Nephron (organoid): ENCODE measurements around the gene RNF166.
A peak's percentile ranks its signal among the peaks of the same experiment; 100 is the strongest.
"Not testable (repeated sequence)": the region's sequence is repeated elsewhere in the genome, so short reads cannot be mapped to it uniquely, and the experiment has no call there.

ENCODE experiments used
- H3K27ac Mint-ChIP-seq, 3 experiments: 2 replicates each; pipeline ENCODE4 v1.8.0; 2020; ENCODE audit warnings: mixed read lengths in 3 of 3, mild to moderate bottlenecking in 2 of 3, moderate library complexity in 1 of 3
- H3K27me3 Mint-ChIP-seq: 2 replicates; pipeline ENCODE4 v1.8.0; 2021; ENCODE audit warnings: low read depth, mild to moderate bottlenecking, moderate library complexity, mixed read lengths
- H3K36me3 Mint-ChIP-seq: 2 replicates; pipeline ENCODE4 v1.8.0; 2020; ENCODE audit warnings: low read depth, mixed read lengths
- H3K4me1 Mint-ChIP-seq: 2 replicates; pipeline ENCODE4 v1.8.0; 2020; ENCODE audit warnings: mixed read lengths
- H3K4me3 Mint-ChIP-seq, 3 experiments: 2 replicates each; pipeline ENCODE4 v1.8.0; 2020; ENCODE audit warnings: mild to moderate bottlenecking in 3 of 3, mixed read lengths in 3 of 3, moderate library complexity in 2 of 3
- H3K9me3 Mint-ChIP-seq: 2 replicates; pipeline ENCODE4 v1.8.0; 2020; ENCODE audit warnings: mixed read lengths
- TF ChIP-seq, protein P1 (sequence below), 3 experiments: fragments of 200-600 bp; sonication (generic); IDR thresholded peaks; one replicate each; pipeline ENCODE4 v1.5.0; 2021; ENCODE audit warnings: antibody characterized with exemption in 3 of 3; ENCODE audit not compliant: unreplicated experiment in 3 of 3

The RNF166 gene

DNA sequence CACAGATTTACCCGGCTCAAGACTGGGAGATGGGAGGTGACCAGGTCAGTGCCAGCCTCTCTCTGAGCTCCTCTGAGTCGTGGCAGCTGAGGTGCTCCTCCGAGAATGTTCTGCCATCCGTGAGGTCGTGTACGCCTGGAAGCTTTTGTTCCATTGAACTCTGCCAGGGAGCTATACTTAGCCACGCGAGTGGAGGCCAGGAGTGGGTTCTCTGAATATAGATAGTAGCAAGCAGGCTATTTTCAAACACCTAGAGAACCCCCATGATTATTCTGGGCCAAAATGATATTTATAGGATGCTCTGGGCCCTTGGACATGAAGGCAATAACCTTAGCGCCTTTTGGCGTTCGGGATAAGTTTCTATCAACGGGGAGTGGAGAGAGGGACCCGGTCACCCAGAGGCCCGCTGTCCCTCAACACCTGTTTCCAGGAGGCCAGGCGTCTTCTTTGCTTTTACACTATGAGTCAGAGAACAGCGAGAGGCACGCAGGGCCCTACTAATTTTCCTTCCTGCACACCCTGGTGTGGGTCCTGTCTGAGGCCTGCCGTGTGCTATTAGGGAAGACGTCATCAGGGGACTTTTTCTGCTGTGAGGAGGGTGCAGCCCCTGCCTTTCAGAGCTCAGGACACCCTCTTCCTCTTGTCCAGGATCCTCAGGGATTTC lies 32.4 kb downstream of the RNF166 start:
- Mint-ChIP-seq H3K9me3 (no peaks in the 10 kb centered on the region), H3K27me3 (no peaks in the 10 kb centered on the region), H3K27ac (no peak overlapping the region), H3K4me3 (peak overlapping the region in 1 of 3 experiments; percentile 11), H3K36me3 (peaks cover under 1% of the 10 kb centered on the region), H3K4me1 (peaks cover 13% of the 10 kb centered on the region)
- TF ChIP-seq, protein P1, sequence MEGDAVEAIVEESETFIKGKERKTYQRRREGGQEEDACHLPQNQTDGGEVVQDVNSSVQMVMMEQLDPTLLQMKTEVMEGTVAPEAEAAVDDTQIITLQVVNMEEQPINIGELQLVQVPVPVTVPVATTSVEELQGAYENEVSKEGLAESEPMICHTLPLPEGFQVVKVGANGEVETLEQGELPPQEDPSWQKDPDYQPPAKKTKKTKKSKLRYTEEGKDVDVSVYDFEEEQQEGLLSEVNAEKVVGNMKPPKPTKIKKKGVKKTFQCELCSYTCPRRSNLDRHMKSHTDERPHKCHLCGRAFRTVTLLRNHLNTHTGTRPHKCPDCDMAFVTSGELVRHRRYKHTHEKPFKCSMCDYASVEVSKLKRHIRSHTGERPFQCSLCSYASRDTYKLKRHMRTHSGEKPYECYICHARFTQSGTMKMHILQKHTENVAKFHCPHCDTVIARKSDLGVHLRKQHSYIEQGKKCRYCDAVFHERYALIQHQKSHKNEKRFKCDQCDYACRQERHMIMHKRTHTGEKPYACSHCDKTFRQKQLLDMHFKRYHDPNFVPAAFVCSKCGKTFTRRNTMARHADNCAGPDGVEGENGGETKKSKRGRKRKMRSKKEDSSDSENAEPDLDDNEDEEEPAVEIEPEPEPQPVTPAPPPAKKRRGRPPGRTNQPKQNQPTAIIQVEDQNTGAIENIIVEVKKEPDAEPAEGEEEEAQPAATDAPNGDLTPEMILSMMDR (IDR thresholded peaks at IDR 0.05; ENCODE audit: unreplicated experiment in 3 of 3), result no peak

GRCh38 chr16:88672776-88673175 lies 33.4 kb downstream of the RNF166 start:
- H3K4me3 Mint-ChIP-seq, result no peak overlapping the region
- peaks cover 13% of the 10 kb centered on the region for H3K4me1 Mint-ChIP-seq
- peaks cover 4% of the 10 kb centered on the region for H3K27me3 Mint-ChIP-seq
- TF ChIP-seq, protein P1 (IDR thresholded peaks at IDR 0.05; ENCODE audit: unreplicated experiment in 3 of 3), result peak in 2 of 3 experiments; percentile 16 to 23
- H3K36me3 Mint-ChIP-seq, result peaks cover 4% of the 10 kb centered on the region
- H3K9me3 Mint-ChIP-seq, result no peaks in the 10 kb centered on the region
- H3K27ac Mint-ChIP-seq, result no peak overlapping the region

DNA sequence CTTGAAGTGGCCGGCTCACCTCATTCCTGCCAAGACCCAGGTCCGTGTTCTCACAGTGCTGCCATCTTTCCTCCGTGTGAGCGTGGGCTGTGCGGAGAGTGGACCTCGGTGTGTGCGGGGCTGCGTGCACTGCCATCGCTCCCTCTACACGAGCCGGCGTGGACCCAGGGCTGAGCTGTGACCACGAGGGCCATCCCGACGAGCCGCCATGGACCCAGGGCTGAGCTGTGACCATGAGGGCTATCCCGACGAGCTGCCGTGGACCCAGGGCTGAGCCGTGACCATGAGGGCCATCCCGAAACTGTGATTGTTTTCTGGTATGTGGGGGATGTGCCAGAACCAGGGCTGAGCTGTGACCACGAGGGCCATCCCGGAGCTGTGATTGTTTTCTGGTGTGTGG lies 34.4 kb downstream of the RNF166 start:
- no peaks in the 10 kb centered on the region for H3K9me3 Mint-ChIP-seq
- H3K4me3 Mint-ChIP-seq, result no peak overlapping the region
- H3K27ac Mint-ChIP-seq, result no peak overlapping the region
- H3K4me1 Mint-ChIP-seq, result peaks cover 21% of the 10 kb centered on the region
- peaks cover 4% of the 10 kb centered on the region for H3K27me3 Mint-ChIP-seq
- peaks cover 4% of the 10 kb centered on the region for H3K36me3 Mint-ChIP-seq
- TF ChIP-seq, protein P1 (IDR thresholded peaks at IDR 0.05; ENCODE audit: unreplicated experiment in 3 of 3), result no peak

GRCh38 chr16:88669980-88670379 lies 36.2 kb downstream of the RNF166 start:
- TF ChIP-seq, protein P1 (IDR thresholded peaks at IDR 0.05; ENCODE audit: unreplicated experiment in 3 of 3), result no peak

GRCh38 chr16:88669493-88669892 lies 36.7 kb downstream of the RNF166 start:
- not testable (repeated sequence) for H3K9me3 Mint-ChIP-seq, H3K27ac Mint-ChIP-seq, H3K27me3 Mint-ChIP-seq, H3K36me3 Mint-ChIP-seq, H3K4me3 Mint-ChIP-seq
- H3K4me1 Mint-ChIP-seq, result peaks cover 23% of the 10 kb centered on the region

More at GRCh38 chr16:88669980-88670379, 36.2 kb downstream of the RNF166 start:
- Mint-ChIP-seq H3K4me3 (no peak overlapping the region), H3K4me1 (peaks cover 23% of the 10 kb centered on the region), H3K9me3 (no peaks in the 10 kb centered on the region), H3K27me3 (peaks cover 4% of the 10 kb centered on the region), H3K27ac (no peak overlapping the region), H3K36me3 (peaks cover 4% of the 10 kb centered on the region)

- Mint-ChIP-seq H3K4me3 (peak overlapping the region in 1 of 3 experiments; percentile 16), H3K27me3 (peaks cover 4% of the 10 kb centered on the region), H3K4me1 (peaks cover 15% of the 10 kb centered on the region), H3K36me3 (peaks cover 4% of the 10 kb centered on the region), H3K9me3 (no peaks in the 10 kb centered on the region), H3K27ac (no peak overlapping the region)
- TF ChIP-seq, protein P1 (IDR thresholded peaks at IDR 0.05; ENCODE audit: unreplicated experiment in 3 of 3), result no peak
These were observed 38.7 kb downstream of the RNF166 start for GRCh38 chr16:88667461-88667860.
